HCT116 (cell line): ENCODE data around the gene CETP. TPM values are rescaled to one million over a fixed set of nuclear protein-coding genes. Genes with fewer than 3 reads are reported as not detected.
A peak's percentile ranks its signal among the peaks of the same experiment; 100 is the strongest.

Experiments used
- ATAC-seq: fragments of 200-7000 bp; cut with Tn5 transposase; 2 replicates; pipeline ENCODE4 v1.9.1; 2020; ENCODE audit warnings: mild to moderate bottlenecking, moderate library complexity
- BruUV-seq: library from RNA; stranded (reverse); fragments of 400-500 nt; replicated peaks from 2 replicates; lab custom pipeline; 2021; lab: Mats Ljungman, UMichigan
- CTCF ChIA-PET: fragments of 300-600 bp; sonication (Branson Sonifier 250); formaldehyde crosslinking; loops from one replicate; lab custom pipeline; 2021; ENCODE audit warnings: antibody characterized with exemption; lab: Charles Lee
- POLR2A ChIA-PET: fragments of 300-600, 350-600 bp; sonication (Branson Sonifier 250); formaldehyde crosslinking; loops from one replicate; lab custom pipeline; 2021; ENCODE audit warnings: antibody characterized with exemption; lab: Charles Lee
- RAD21 ChIA-PET, 2 experiments: fragments of 300-600 bp; sonication (Branson Sonifier 250); formaldehyde crosslinking; loops; one replicate each; lab custom pipeline; 2023; ENCODE audit warnings: low total read pairs in 2 of 2; ENCODE audit not compliant: uncharacterized antibody in 2 of 2, unreplicated experiment in 2 of 2, low non-redundant PET in 1 of 2; lab: Charles Lee
- DNase-seq: peaks from one replicate; pipeline ENCODE4 v3.0.0-alpha.2; 2010; ENCODE audit warnings: low read depth, low spot score
- H2AFZ ChIP-seq: fragments of 200-600 bp; shearing (Covaris generic), sonication (generic); 2 replicates; pipeline ENCODE4 v1.6.1; 2017; ENCODE audit warnings: low read depth, mixed run types, mixed read lengths, antibody characterized with exemption, low read length; ENCODE audit not compliant: poor library complexity, severe bottlenecking
- H3K27ac ChIP-seq: 2 replicates; pipeline ENCODE4 v1.5.1; 2012; ENCODE audit warnings: low read depth, low read length
- H3K27me3 ChIP-seq: fragments of 200-600 bp; sonication (generic); 2 replicates; pipeline ENCODE4 v1.6.1; 2016; ENCODE audit warnings: mixed run types, low read length, mixed read lengths; ENCODE audit not compliant: insufficient read depth
- H3K36me3 ChIP-seq, 2 experiments: fragments of 200-500 bp in 1 of 2; fragments of 200-600 bp in 1 of 2; sonication (Bioruptor generic) in 1 of 2; sonication (generic) in 1 of 2; 2 replicates each; pipeline versions ENCODE4 v1.5.1 to v1.6.1; 2014 to 2016; ENCODE audit warnings: low read length in 2 of 2, inconsistent platforms in 1 of 2, mixed read lengths in 1 of 2, mixed run types in 1 of 2; ENCODE audit not compliant: insufficient read depth in 2 of 2, control insufficient read depth in 1 of 2
- H3K4me1 ChIP-seq, 2 experiments: fragments of 200-600 bp in 1 of 2; sonication (generic) in 1 of 2; 2 replicates each; pipeline versions ENCODE4 v1.5.1 to v1.6.1; 2012 to 2017; ENCODE audit warnings: low read length in 2 of 2, inconsistent platforms in 1 of 2, mild to moderate bottlenecking in 1 of 2, mixed read lengths in 1 of 2, mixed run types in 1 of 2, moderate library complexity in 1 of 2; ENCODE audit not compliant: insufficient read depth in 2 of 2, control insufficient read depth in 1 of 2
- H3K4me2 ChIP-seq: fragments of 200-600 bp; sonication (generic); 2 replicates; pipeline ENCODE4 v1.6.1; 2017; ENCODE audit warnings: mixed run types, low read length, mixed read lengths
- H3K4me3 ChIP-seq, 2 experiments: fragments of 200-600 bp in 1 of 2; sonication (generic) in 1 of 2; replicated peaks in 1 of 2; 2 replicates each; pipeline ENCODE4 v1.5.1; 2011 to 2016; ENCODE audit warnings: low read length in 2 of 2, control low read depth in 1 of 2, low read depth in 1 of 2, mild to moderate bottlenecking in 1 of 2, mixed read lengths in 1 of 2, mixed run types in 1 of 2
- H3K79me2 ChIP-seq: fragments of 200-600 bp; sonication (generic); 2 replicates; pipeline ENCODE4 v1.6.1; 2017; ENCODE audit warnings: mild to moderate bottlenecking, mixed run types, low read length, moderate library complexity, mixed read lengths; ENCODE audit not compliant: insufficient read depth
- H3K9ac ChIP-seq: fragments of 200-600 bp; sonication (generic); 2 replicates; pipeline ENCODE4 v1.6.1; 2016; ENCODE audit warnings: low read length, mixed read lengths
- H3K9me2 ChIP-seq: fragments of 200-600 bp; sonication (generic), shearing (Covaris generic); 2 replicates; pipeline ENCODE4 v1.6.1; 2017; ENCODE audit warnings: mixed run types, mild to moderate bottlenecking, moderate library complexity; ENCODE audit not compliant: insufficient read depth
- H3K9me3 ChIP-seq, 2 experiments: fragments of 200-500 bp in 1 of 2; fragments of 200-600 bp in 1 of 2; sonication (Bioruptor generic) in 1 of 2; sonication (generic) in 1 of 2; 2 replicates each; pipeline ENCODE4 v1.6.1; 2014 to 2017; ENCODE audit warnings: low read length in 2 of 2, mixed read lengths in 2 of 2, inconsistent platforms in 1 of 2, low read depth in 1 of 2, mild to moderate bottlenecking in 1 of 2, mixed run types in 1 of 2, moderate library complexity in 1 of 2; ENCODE audit not compliant: control insufficient read depth in 1 of 2, insufficient read depth in 1 of 2
- H4K20me1 ChIP-seq: fragments of 200-600 bp; sonication (generic), shearing (Covaris generic); 2 replicates; pipeline ENCODE4 v1.6.1; 2017; ENCODE audit warnings: mixed run types, mild to moderate bottlenecking, moderate library complexity; ENCODE audit not compliant: insufficient read depth
- ATF3 ChIP-seq: IDR thresholded peaks from 2 replicates; pipeline ENCODE4 v1.6.1; 2012
- CEBPB ChIP-seq: IDR thresholded peaks from 2 replicates; pipeline ENCODE4 v1.6.1; 2012; ENCODE audit warnings: low read depth
- CTCF ChIP-seq, 3 experiments: fragments of 200-600 bp in 1 of 3; sonication (generic) in 1 of 3; IDR thresholded peaks in 2 of 3; conservative IDR thresholded peaks in 1 of 3; 2 replicates each; pipeline ENCODE4 v1.5.1; 2012 to 2017; ENCODE audit warnings: low read depth in 2 of 3, low read length in 2 of 3, antibody characterized with exemption in 1 of 3, borderline replicate concordance in 1 of 3, control low read depth in 1 of 3, mild to moderate bottlenecking in 1 of 3, mixed read lengths in 1 of 3, mixed run types in 1 of 3, moderate library complexity in 1 of 3; ENCODE audit not compliant: insufficient read depth in 1 of 3
- EGR1 ChIP-seq: IDR thresholded peaks from 2 replicates; pipeline ENCODE4 v1.6.1; 2012; ENCODE audit warnings: low read depth
- ELF1 ChIP-seq: IDR thresholded peaks from 2 replicates; pipeline ENCODE4 v1.6.1; 2012; ENCODE audit warnings: low read depth, borderline replicate concordance
- EZH2 ChIP-seq: fragments of 200-600 bp; sonication (generic); IDR thresholded peaks from 2 replicates; pipeline ENCODE4 v1.6.1; 2017; ENCODE audit warnings: antibody characterized with exemption, mixed run types
- EZH2phosphoT487 ChIP-seq: fragments of 200-600 bp; IDR thresholded peaks from 2 replicates; pipeline ENCODE4 v1.6.1; 2018; ENCODE audit warnings: antibody characterized with exemption, borderline replicate concordance
- FOSL1 ChIP-seq: IDR thresholded peaks from 2 replicates; pipeline ENCODE4 v1.6.1; 2012; ENCODE audit warnings: low read depth
- MAX ChIP-seq: IDR thresholded peaks from 2 replicates; pipeline ENCODE4 v1.6.1; 2012
- POLR2A ChIP-seq: IDR thresholded peaks from 2 replicates; pipeline ENCODE4 v1.7.0; 2011; ENCODE audit warnings: borderline replicate concordance; ENCODE audit not compliant: insufficient read depth, insufficient read length; ENCODE audit errors: extremely low read depth
- POLR2AphosphoS5 ChIP-seq: IDR thresholded peaks from 2 replicates; pipeline ENCODE4 v1.6.1; 2011; ENCODE audit warnings: mild to moderate bottlenecking, low read depth, low read length, moderate library complexity
- RAD21 ChIP-seq: IDR thresholded peaks from 2 replicates; pipeline ENCODE4 v1.6.1; 2012; ENCODE audit warnings: low read depth, mild to moderate bottlenecking
- REST ChIP-seq: IDR thresholded peaks from 2 replicates; pipeline ENCODE4 v1.6.1; 2012; ENCODE audit warnings: low read depth
- SP1 ChIP-seq: IDR thresholded peaks from 2 replicates; pipeline ENCODE4 v1.6.1; 2012; ENCODE audit warnings: low read depth
- TCF7L2 ChIP-seq: IDR thresholded peaks from 2 replicates; pipeline ENCODE4 v1.7.0; 2011; ENCODE audit warnings: borderline replicate concordance, inconsistent platforms; ENCODE audit not compliant: insufficient read depth, insufficient read length; ENCODE audit errors: extremely low read depth
- YY1 ChIP-seq: IDR thresholded peaks from 2 replicates; pipeline ENCODE4 v1.6.1; 2011; ENCODE audit warnings: low read length, low read depth, moderate library complexity, mild to moderate bottlenecking; ENCODE audit not compliant: insufficient replicate concordance; ENCODE audit errors: extremely low read depth
- ZBTB33 ChIP-seq: IDR thresholded peaks from 2 replicates; pipeline ENCODE4 v1.6.1; 2011; ENCODE audit warnings: mild to moderate bottlenecking, low read length, moderate library complexity; ENCODE audit not compliant: insufficient replicate concordance; ENCODE audit errors: extremely low read depth
- ZFX ChIP-seq: fragments of 450-650 bp; IDR thresholded peaks from 2 replicates; pipeline ENCODE4 v1.6.1; 2017
- intact Hi-C: fragments of 100-400 bp; cut with micrococcal nuclease; formaldehyde crosslinking; loops from 2 replicates; pipeline ENCODE4 v1.10.0; 2022
- total RNA-seq: library from RNA; stranded (reverse); gene quantifications from one replicate; pipeline ENCODE4 v1.2.1, GENCODE V29; 2021; ENCODE audit not compliant: unreplicated experiment

Gene CETP
- total RNA-seq, 1 experiment from 2014 or later: not detected

- H3K27ac ChIP-seq: no peak overlapping the region
- no peaks in the 10 kb centered on the region for H3K27me3 ChIP-seq
- H4K20me1 ChIP-seq: no peaks in the 10 kb centered on the region
- H3K4me3 ChIP-seq: no peak overlapping the region
- H3K9me3 ChIP-seq: no peaks in the 10 kb centered on the region
- ATAC-seq (no peak), DNase-seq (no peak)
- H3K4me2 ChIP-seq: 0 out of 2 replicates have a peak overlapping the region, but pooled peaks have one; percentile 29
- H3K4me1 ChIP-seq: peaks cover 0 to 16% of the 10 kb centered on the region in 2 experiments; a peak in 3 of 4 replicates
- ChIA-PET POLR2A (interaction anchor here (0.6 kb wide), 1 partner anchor 21 kb away, joined by 4 read pairs; no protein-coding TSS in a partner anchor), RAD21 (no interaction called here), CTCF (no interaction called here)
- TF ChIP-seq CEBPB: no peak
- TF ChIP-seq REST: no peak
- no peak for TF ChIP-seq FOSL1
- no peak for TF ChIP-seq CTCF (IDR thresholded peaks at IDR 0.05 in 2 of 3, conservative IDR thresholded peaks at IDR 0.05 in 1 of 3; ENCODE audit: borderline replicate concordance in 1 of 3, insufficient read depth in 1 of 3, low read depth in 2 of 3, low read length in 2 of 3)
- no peak for TF ChIP-seq MAX
- no peak for TF ChIP-seq EZH2phosphoT487
- TF ChIP-seq EZH2: no peak
- TF ChIP-seq POLR2A: no peak
- TF ChIP-seq ELF1: no peak
- TF ChIP-seq TCF7L2: no peak
- TF ChIP-seq EGR1: no peak
- TF ChIP-seq RAD21: no peak
- TF ChIP-seq SP1: no peak
- no peak for TF ChIP-seq POLR2AphosphoS5
- TF ChIP-seq ATF3: no peak
- no peak for TF ChIP-seq YY1
- TF ChIP-seq ZFX: no peak
- no peak for TF ChIP-seq ZBTB33
- H3K79me2 ChIP-seq: no peaks in the 10 kb centered on the region
- H3K9ac ChIP-seq: no peak overlapping the region
- H3K36me3 ChIP-seq: no peaks in the 10 kb centered on the region
- H2AFZ ChIP-seq: no peak overlapping the region
- no peaks in the 10 kb centered on the region for H3K9me2 ChIP-seq
- no TSS peak for BruUV-seq
- intact Hi-C loops: no loop called here
Observed at GRCh38 chr16:56999409-57000270, 37.9 kb downstream of the CETP start.
